ENCODE measurements around the gene GMDS. TPM values are rescaled to one million over a fixed set of nuclear protein-coding genes. Genes with fewer than 3 reads are reported as not detected.

The GMDS gene
- total RNA-seq, 1 experiment from 2014 or later = 35.0 TPM

GRCh38 chr6:1957746-1958145 is 287.7 kb downstream of the GMDS start:
- no peak for DNase-seq (ENCODE audit: low spot score)
- H3K9me3 Mint-ChIP-seq = no peaks in the 10 kb centered on the region
- ATAC-seq = no peak
- no peak overlapping the region for H3K4me3 Mint-ChIP-seq
- POLR2A ChIA-PET = no interaction called here
- no peaks in the 10 kb centered on the region for H3K27me3 Mint-ChIP-seq (ENCODE audit: low read depth)
- TF ChIP-seq TEAD1 (CRISPR knock-in tag; IDR thresholded peaks at IDR 0.05) = no peak
- peaks cover 16% of the 10 kb centered on the region for H3K4me1 Mint-ChIP-seq
- CTCF ChIA-PET = no interaction called here
- H3K27ac Mint-ChIP-seq = no peak overlapping the region
- H3K36me3 Mint-ChIP-seq = no peaks in the 10 kb centered on the region

- POLR2A ChIA-PET = no interaction called here
- no peak for TF ChIP-seq ZNF416 (CRISPR knock-in tag; IDR thresholded peaks at IDR 0.05)
- TF ChIP-seq ZNF121 (CRISPR knock-in tag; IDR thresholded peaks at IDR 0.05) = no peak
- no peak for TF ChIP-seq TEAD1 (CRISPR knock-in tag; IDR thresholded peaks at IDR 0.05)
- TF ChIP-seq KAT7 (CRISPR knock-in tag; IDR thresholded peaks at IDR 0.05; ENCODE audit: borderline replicate concordance) = no peak
- no peak for TF ChIP-seq ZNF671 (CRISPR knock-in tag; IDR thresholded peaks at IDR 0.05)
- 0 out of 2 replicates have a peak overlapping the region, but pooled peaks have one; percentile 1 for H3K27ac Mint-ChIP-seq
- ATAC-seq (no peak), DNase-seq (ENCODE audit: low spot score) (no peak)
- H3K4me3 Mint-ChIP-seq = no peak overlapping the region
- no peaks in the 10 kb centered on the region for H3K36me3 Mint-ChIP-seq
- H3K4me1 Mint-ChIP-seq = peaks cover 8% of the 10 kb centered on the region
- no peaks in the 10 kb centered on the region for H3K27me3 Mint-ChIP-seq (ENCODE audit: low read depth)
- CTCF ChIA-PET = no interaction called here
- H3K9me3 Mint-ChIP-seq = no peaks in the 10 kb centered on the region
Observed at GRCh38 chr6:1952740-1953360, 292.6 kb downstream of the GMDS start.

GRCh38 chr6:1950631-1951030 is 294.8 kb downstream of the GMDS start:
- DNase-seq (ENCODE audit: low spot score) (no peak), ATAC-seq (no peak)
- H3K4me3 Mint-ChIP-seq = no peak overlapping the region
- H3K36me3 Mint-ChIP-seq = no peaks in the 10 kb centered on the region
- POLR2A ChIA-PET = no interaction called here
- TF ChIP-seq EMX1 (CRISPR knock-in tag; IDR thresholded peaks at IDR 0.05) (no peak), ARID4B (CRISPR knock-in tag; IDR thresholded peaks at IDR 0.05; ENCODE audit: borderline replicate concordance) (no peak), CDX4 (CRISPR knock-in tag; IDR thresholded peaks at IDR 0.05; ENCODE audit: borderline replicate concordance) (no peak), SMAD4 (CRISPR knock-in tag; IDR thresholded peaks at IDR 0.05) (no peak), ATF1 (CRISPR knock-in tag; IDR thresholded peaks at IDR 0.05) (no peak), CREB1 (CRISPR knock-in tag; IDR thresholded peaks at IDR 0.05) (no peak), ELF4 (CRISPR knock-in tag; IDR thresholded peaks at IDR 0.05; ENCODE audit: low read depth) (no peak), STAT6 (CRISPR knock-in tag; conservative IDR thresholded peaks at IDR 0.05; ENCODE audit: low read depth) (no peak), ATF6 (CRISPR knock-in tag; IDR thresholded peaks at IDR 0.05) (no peak), SP1 (CRISPR knock-in tag; conservative IDR thresholded peaks at IDR 0.05) (no peak), ZNF263 (CRISPR knock-in tag; IDR thresholded peaks at IDR 0.05; ENCODE audit: low read depth) (no peak)
- no peaks in the 10 kb centered on the region for H3K27me3 Mint-ChIP-seq (ENCODE audit: low read depth)
- H3K27ac Mint-ChIP-seq = no peak overlapping the region
- peaks cover 18% of the 10 kb centered on the region for H3K4me1 Mint-ChIP-seq
- CTCF ChIA-PET = no interaction called here
- H3K9me3 Mint-ChIP-seq = no peaks in the 10 kb centered on the region

Data from WTC11 (cell line).